Osteoblast (primary cell): ENCODE data around the gene CDH22. TPM values are rescaled to one million over a fixed set of nuclear protein-coding genes. Genes with fewer than 3 reads are reported as not detected.

Source experiments
- DNase-seq: peaks from one replicate; pipeline ENCODE4 v3.0.0; 2011; ENCODE audit warnings: low spot score, mixed read lengths; ENCODE audit not compliant: insufficient read length; ENCODE audit errors: missing footprints
- H2AFZ ChIP-seq: 2 replicates; pipeline ENCODE4 v1.6.0; 2011; ENCODE audit warnings: mild to moderate bottlenecking, low read length
- H3K27ac ChIP-seq: 2 replicates; pipeline ENCODE4 v1.5.1; 2011; ENCODE audit warnings: mild to moderate bottlenecking, low read depth, low read length, moderate library complexity
- H3K27me3 ChIP-seq: 2 replicates; pipeline ENCODE4 v1.6.0; 2012; ENCODE audit warnings: mild to moderate bottlenecking, control low read depth, inconsistent platforms, low read length, moderate library complexity; ENCODE audit not compliant: insufficient read depth
- H3K36me3 ChIP-seq: 2 replicates; pipeline ENCODE4 v1.5.1; 2011; ENCODE audit warnings: mild to moderate bottlenecking, low read length, control low read depth, moderate library complexity; ENCODE audit not compliant: insufficient read depth
- H3K4me1 ChIP-seq: 2 replicates; pipeline ENCODE4 v1.5.1; 2011; ENCODE audit warnings: mild to moderate bottlenecking, low read length, control low read depth, moderate library complexity; ENCODE audit not compliant: insufficient read depth
- H3K4me2 ChIP-seq: 2 replicates; pipeline ENCODE4 v1.6.0; 2011; ENCODE audit warnings: mild to moderate bottlenecking, low read length; ENCODE audit not compliant: insufficient read depth
- H3K4me3 ChIP-seq: fragments of 200-600 bp; sonication (generic); 3 replicates; pipeline ENCODE4 v1.5.1; 2012; ENCODE audit warnings: mild to moderate bottlenecking, low read length, inconsistent platforms; ENCODE audit not compliant: insufficient read depth
- H3K79me2 ChIP-seq: 2 replicates; pipeline ENCODE4 v1.6.0; 2012; ENCODE audit warnings: mild to moderate bottlenecking, low read length, control low read depth, inconsistent platforms; ENCODE audit not compliant: insufficient read depth
- H3K9me3 ChIP-seq: 2 replicates; pipeline ENCODE4 v1.5.1; 2011; ENCODE audit warnings: low read depth, low read length, control low read depth
- H4K20me1 ChIP-seq: 2 replicates; pipeline ENCODE4 v1.6.0; 2012; ENCODE audit warnings: mild to moderate bottlenecking, low read length, control low read depth; ENCODE audit not compliant: insufficient read depth
- total RNA-seq: library from RNA; depleted of rRNA; stranded (reverse); fragments of >200 nt; gene quantifications from 2 replicates; pipeline ENCODE4 v1.2.3, GENCODE V29; 2012
- TF ChIP-seq, protein P1 (sequence below): IDR thresholded peaks from 2 replicates; pipeline ENCODE4 v1.5.1; 2011; ENCODE audit warnings: mild to moderate bottlenecking, low read depth, low read length, moderate library complexity; ENCODE audit errors: extremely low read depth

CDH22 gene
- total RNA-seq, 1 donor, result not detected

DNA sequence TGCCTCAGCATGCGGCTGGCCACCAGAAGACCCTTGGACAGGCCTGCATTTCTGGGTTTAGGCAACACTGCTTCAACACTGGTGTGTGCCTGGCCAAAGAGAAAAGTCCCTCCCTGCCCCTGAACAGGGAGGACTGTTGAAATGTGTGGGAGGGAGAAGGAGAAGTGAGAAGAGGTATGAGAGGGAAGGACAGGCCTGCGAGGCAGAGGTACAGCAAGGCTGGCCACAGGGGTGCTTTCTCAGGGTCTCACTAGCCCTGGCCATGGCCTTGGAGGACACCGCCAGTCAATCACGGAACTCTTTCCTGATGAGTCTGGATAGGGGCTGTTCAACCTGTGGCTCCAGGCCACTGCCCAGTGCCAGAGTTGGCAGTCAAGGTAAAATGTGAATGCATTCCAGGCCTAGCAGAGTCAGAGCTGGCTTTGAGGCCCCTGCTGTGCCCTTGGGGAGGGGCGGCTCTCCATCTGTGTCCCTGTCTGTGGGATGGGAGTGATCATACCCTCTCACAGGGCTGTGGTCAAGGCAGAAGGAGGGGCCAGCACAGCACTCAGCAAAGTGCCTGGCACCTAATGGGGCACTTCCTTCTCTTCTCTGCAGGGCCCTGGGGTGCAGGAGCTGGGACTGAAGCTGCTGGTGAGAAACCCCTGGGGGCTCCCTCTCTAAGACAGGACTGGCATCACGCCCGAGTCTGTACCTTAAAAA, 43.2 kb upstream of the CDH22 start:
- H3K9me3 ChIP-seq, result no peaks in the 10 kb centered on the region
- peak overlapping the region; percentile 83 for H3K27ac ChIP-seq
- TF ChIP-seq, protein P1, sequence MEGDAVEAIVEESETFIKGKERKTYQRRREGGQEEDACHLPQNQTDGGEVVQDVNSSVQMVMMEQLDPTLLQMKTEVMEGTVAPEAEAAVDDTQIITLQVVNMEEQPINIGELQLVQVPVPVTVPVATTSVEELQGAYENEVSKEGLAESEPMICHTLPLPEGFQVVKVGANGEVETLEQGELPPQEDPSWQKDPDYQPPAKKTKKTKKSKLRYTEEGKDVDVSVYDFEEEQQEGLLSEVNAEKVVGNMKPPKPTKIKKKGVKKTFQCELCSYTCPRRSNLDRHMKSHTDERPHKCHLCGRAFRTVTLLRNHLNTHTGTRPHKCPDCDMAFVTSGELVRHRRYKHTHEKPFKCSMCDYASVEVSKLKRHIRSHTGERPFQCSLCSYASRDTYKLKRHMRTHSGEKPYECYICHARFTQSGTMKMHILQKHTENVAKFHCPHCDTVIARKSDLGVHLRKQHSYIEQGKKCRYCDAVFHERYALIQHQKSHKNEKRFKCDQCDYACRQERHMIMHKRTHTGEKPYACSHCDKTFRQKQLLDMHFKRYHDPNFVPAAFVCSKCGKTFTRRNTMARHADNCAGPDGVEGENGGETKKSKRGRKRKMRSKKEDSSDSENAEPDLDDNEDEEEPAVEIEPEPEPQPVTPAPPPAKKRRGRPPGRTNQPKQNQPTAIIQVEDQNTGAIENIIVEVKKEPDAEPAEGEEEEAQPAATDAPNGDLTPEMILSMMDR, result no peak
- DNase-seq, result peak; percentile 71
- H3K79me2 ChIP-seq, result no peaks in the 10 kb centered on the region
- H3K27me3 ChIP-seq, result no peaks in the 10 kb centered on the region
- peaks cover 30% of the 10 kb centered on the region for H3K36me3 ChIP-seq
- H3K4me3 ChIP-seq, result no peak overlapping the region
- no peak overlapping the region for H3K4me2 ChIP-seq
- no peak overlapping the region for H2AFZ ChIP-seq
- H4K20me1 ChIP-seq, result no peaks in the 10 kb centered on the region
- H3K4me1 ChIP-seq, result peaks cover 14% of the 10 kb centered on the region

DNA sequence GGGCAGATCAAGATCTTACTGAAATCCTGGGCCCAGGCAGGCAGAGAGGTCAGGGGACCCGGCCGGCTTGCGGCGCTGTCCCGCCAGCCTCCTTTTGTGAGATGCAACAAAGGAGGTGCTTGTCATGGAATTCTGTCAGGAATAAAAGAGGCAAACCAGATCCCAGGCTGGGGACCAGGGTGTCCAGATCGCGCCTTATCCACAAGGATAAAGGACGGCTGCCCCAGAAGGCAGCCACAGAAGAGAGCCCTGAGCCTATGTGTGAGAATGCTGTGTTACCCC, 42.6 kb upstream of the CDH22 start:
- no peaks in the 10 kb centered on the region for H3K9me3 ChIP-seq
- H4K20me1 ChIP-seq, result no peaks in the 10 kb centered on the region
- no peaks in the 10 kb centered on the region for H3K79me2 ChIP-seq
- H3K4me3 ChIP-seq, result no peak overlapping the region
- TF ChIP-seq, protein P1, result no peak
- H3K4me1 ChIP-seq, result peaks cover 14% of the 10 kb centered on the region
- no peaks in the 10 kb centered on the region for H3K27me3 ChIP-seq
- no peak for DNase-seq
- no peak overlapping the region for H2AFZ ChIP-seq
- peak overlapping the region; percentile 83 for H3K27ac ChIP-seq
- no peak overlapping the region for H3K4me2 ChIP-seq
- peaks cover 30% of the 10 kb centered on the region for H3K36me3 ChIP-seq

DNA sequence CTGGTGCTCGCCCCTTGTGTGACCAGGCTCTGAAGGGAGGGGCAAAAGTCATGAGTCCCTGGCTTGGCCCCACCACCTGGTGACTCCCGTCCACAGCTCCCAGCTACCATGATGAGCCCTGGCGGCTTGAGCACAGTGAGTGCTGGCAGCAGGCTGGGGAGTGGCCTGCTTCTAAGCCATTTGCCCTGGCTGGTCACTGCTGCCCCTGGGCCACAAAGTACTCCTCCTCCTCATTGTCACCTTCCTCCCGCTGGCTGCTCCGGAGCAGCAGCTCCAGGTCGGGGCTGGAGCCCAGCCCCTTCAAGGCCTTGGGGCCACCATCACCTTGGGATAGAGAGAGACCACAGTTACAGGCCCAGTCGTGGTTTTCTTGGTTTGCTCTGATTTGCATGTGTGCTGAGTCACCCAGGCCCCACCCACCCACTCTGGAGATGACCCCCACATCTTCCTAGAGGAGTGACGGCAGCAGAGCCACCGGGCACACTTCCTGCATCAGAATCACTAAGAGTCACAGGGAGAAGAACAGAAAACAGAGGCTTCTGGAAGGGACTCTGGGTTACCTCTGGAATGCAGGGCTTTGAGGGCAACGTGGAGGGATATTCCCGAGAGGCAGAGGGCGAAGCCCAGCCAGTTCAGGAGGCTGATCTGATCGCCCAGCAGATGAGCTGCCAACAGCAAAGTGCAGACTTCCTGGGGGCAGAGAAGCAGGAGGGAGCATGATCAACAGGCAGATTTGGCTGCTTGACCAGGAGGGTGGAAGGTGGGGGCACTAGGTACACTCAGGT, 42.1 kb upstream of the CDH22 start:
- H3K4me2 ChIP-seq, result no peak overlapping the region
- no peaks in the 10 kb centered on the region for H3K9me3 ChIP-seq
- H3K27me3 ChIP-seq, result no peaks in the 10 kb centered on the region
- H2AFZ ChIP-seq, result no peak overlapping the region
- TF ChIP-seq, protein P1, result no peak
- no peaks in the 10 kb centered on the region for H4K20me1 ChIP-seq
- no peaks in the 10 kb centered on the region for H3K79me2 ChIP-seq
- H3K36me3 ChIP-seq, result peaks cover 30% of the 10 kb centered on the region
- no peak overlapping the region for H3K4me3 ChIP-seq
- H3K4me1 ChIP-seq, result peaks cover 14% of the 10 kb centered on the region
- peak overlapping the region; percentile 83 for H3K27ac ChIP-seq
- DNase-seq, result peak; percentile 97

DNA sequence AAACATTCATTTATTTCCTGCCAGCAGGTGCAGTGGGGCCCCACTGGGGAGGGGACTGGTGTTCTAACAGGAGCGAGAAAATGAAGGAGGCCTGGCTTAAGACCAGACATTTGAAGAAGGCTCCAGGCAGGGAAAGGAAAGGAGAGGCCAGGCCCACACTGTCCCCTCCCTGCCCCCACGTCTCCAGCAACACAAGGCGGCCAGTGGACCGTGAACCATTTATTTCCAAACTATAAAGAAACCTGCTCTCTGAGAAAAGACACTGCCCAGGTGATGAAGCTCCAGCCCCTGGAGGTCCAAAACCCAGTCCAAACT, 41.4 kb upstream of the CDH22 start:
- peak; percentile 76 for DNase-seq
- H4K20me1 ChIP-seq, result no peaks in the 10 kb centered on the region
- no peak overlapping the region for H3K4me2 ChIP-seq
- H3K36me3 ChIP-seq, result peaks cover 25% of the 10 kb centered on the region
- no peak overlapping the region for H2AFZ ChIP-seq
- no peaks in the 10 kb centered on the region for H3K79me2 ChIP-seq
- no peaks in the 10 kb centered on the region for H3K27me3 ChIP-seq
- H3K4me3 ChIP-seq, result no peak overlapping the region
- no peaks in the 10 kb centered on the region for H3K9me3 ChIP-seq
- TF ChIP-seq, protein P1, result no peak
- H3K27ac ChIP-seq, result peak overlapping the region; percentile 83
- peaks cover 14% of the 10 kb centered on the region for H3K4me1 ChIP-seq
